ENCODE results near the gene COQ9.

Gene COQ9

DNA sequence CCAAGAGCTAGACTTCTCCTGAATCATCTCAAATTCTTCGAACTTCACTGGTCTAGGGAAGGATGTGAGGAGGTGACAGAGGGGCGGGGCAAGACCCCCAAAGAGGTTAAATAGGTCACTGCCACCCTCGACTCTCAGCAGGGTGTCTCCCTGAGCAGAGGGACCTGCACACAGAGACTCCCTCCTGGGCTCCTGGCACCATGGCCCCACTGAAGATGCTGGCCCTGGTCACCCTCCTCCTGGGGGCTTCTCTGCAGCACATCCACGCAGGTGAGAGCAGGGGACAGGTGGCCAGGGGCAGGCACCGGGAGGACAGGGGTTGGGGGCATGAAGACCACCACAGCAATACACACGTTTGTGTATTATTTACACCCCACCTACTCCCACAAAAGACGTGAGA is 33.5 kb upstream of the COQ9 start:
- no peaks in the 10 kb centered on the region for H3K36me3 ChIP-seq (ENCODE audit: control insufficient read depth in 2 of 2, insufficient read depth in 1 of 2, low read length in 2 of 2)
- POLR2A ChIA-PET = interaction anchor here (0.6 to 1.6 kb wide), 4 partner anchors 33 to 176 kb away, joined by 3 read pairs; partner anchors contain the start of genes CIAPIN1, COQ9 and POLR2C
- H3K9me3 ChIP-seq (ENCODE audit: control insufficient read depth, insufficient read depth, low read depth, low read length) = no peaks in the 10 kb centered on the region
- no peaks in the 10 kb centered on the region for H3K4me1 ChIP-seq (ENCODE audit: control insufficient read depth, insufficient read depth, low read length)
- H3K27ac ChIP-seq (ENCODE audit: extremely low read depth, low read depth, low read length) = no peak overlapping the region
- TF ChIP-seq ZXDB (tag by site-specific recombination; IDR thresholded peaks at IDR 0.05) = no peak
- TF ChIP-seq ZNF280C (tag by site-specific recombination; IDR thresholded peaks at IDR 0.05) = no peak
- TF ChIP-seq ZNF561 (tag by site-specific recombination; IDR thresholded peaks at IDR 0.05; ENCODE audit: borderline replicate concordance) = no peak
- no peak for TF ChIP-seq GLI4 (tag by site-specific recombination; IDR thresholded peaks at IDR 0.05)
- TF ChIP-seq ZNF155 (tag by site-specific recombination; IDR thresholded peaks at IDR 0.05) = no peak
- TF ChIP-seq, protein P1, sequence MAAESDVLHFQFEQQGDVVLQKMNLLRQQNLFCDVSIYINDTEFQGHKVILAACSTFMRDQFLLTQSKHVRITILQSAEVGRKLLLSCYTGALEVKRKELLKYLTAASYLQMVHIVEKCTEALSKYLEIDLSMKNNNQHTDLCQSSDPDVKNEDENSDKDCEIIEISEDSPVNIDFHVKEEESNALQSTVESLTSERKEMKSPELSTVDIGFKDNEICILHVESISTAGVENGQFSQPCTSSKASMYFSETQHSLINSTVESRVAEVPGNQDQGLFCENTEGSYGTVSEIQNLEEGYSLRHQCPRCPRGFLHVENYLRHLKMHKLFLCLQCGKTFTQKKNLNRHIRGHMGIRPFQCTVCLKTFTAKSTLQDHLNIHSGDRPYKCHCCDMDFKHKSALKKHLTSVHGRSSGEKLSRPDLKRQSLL (tag by site-specific recombination; IDR thresholded peaks at IDR 0.05) = no peak
- no peak for TF ChIP-seq ZNF19 (tag by site-specific recombination; IDR thresholded peaks at IDR 0.05; ENCODE audit: low read depth)
- TF ChIP-seq ZNF677 (tag by site-specific recombination; IDR thresholded peaks at IDR 0.05) = no peak
- no peak for TF ChIP-seq ATF2 (tag by site-specific recombination; IDR thresholded peaks at IDR 0.05; ENCODE audit: low read depth)
- TF ChIP-seq ZNF391 (tag by site-specific recombination; IDR thresholded peaks at IDR 0.05; ENCODE audit: borderline replicate concordance, low read depth) = no peak
- TF ChIP-seq ZNF558 (tag by site-specific recombination; IDR thresholded peaks at IDR 0.05) = no peak
- no peak for TF ChIP-seq ZNF133 (tag by site-specific recombination; IDR thresholded peaks at IDR 0.05)
- TF ChIP-seq ZSCAN18 (tag by site-specific recombination; IDR thresholded peaks at IDR 0.05) = no peak
- TF ChIP-seq KLF8 (tag by site-specific recombination; IDR thresholded peaks at IDR 0.05) = no peak
- CTCF ChIA-PET = interaction anchor here (0.9 to 3.2 kb wide), 4 partner anchors 8 to 115 kb away, joined by 4 to 23 read pairs (median 5); no protein-coding TSS in a partner anchor
- H3K4me3 ChIP-seq (ENCODE audit: low read depth, low read length) = no peak overlapping the region

GRCh38 chr16:57416084-57416483 is 31.2 kb upstream of the COQ9 start:
- POLR2A ChIA-PET = interaction anchor here (1.0 to 1.3 kb wide), 2 partner anchors 31 to 116 kb away, joined by 4 to 7 read pairs; partner anchors contain the start of genes CIAPIN1 and COQ9
- no peak overlapping the region for H3K4me3 ChIP-seq (ENCODE audit: low read depth, low read length)
- no peak overlapping the region for H3K27ac ChIP-seq (ENCODE audit: extremely low read depth, low read depth, low read length)
- CTCF ChIA-PET = interaction anchor here (0.5 to 11.5 kb wide), 19 partner anchors 10 to 332 kb away, joined by 3 to 290 read pairs (median 5); partner anchors contain the start of genes CCL17 and CX3CL1
- H3K36me3 ChIP-seq (ENCODE audit: control insufficient read depth in 2 of 2, insufficient read depth in 1 of 2, low read length in 2 of 2) = no peaks in the 10 kb centered on the region
- H3K4me1 ChIP-seq (ENCODE audit: control insufficient read depth, insufficient read depth, low read length) = no peaks in the 10 kb centered on the region
- no peaks in the 10 kb centered on the region for H3K9me3 ChIP-seq (ENCODE audit: control insufficient read depth, insufficient read depth, low read depth, low read length)
- TF ChIP-seq ZBTB17 (tag by site-specific recombination; IDR thresholded peaks at IDR 0.05) (no peak), SCRT2 (tag by site-specific recombination; IDR thresholded peaks at IDR 0.05) (no peak), WT1 (tag by site-specific recombination; IDR thresholded peaks at IDR 0.05) (no peak), ZFHX2 (tag by site-specific recombination; conservative IDR thresholded peaks at IDR 0.05) (no peak), BCL11B (tag by site-specific recombination; IDR thresholded peaks at IDR 0.05; ENCODE audit: low read depth) (no peak), ZNF366 (tag by site-specific recombination; conservative IDR thresholded peaks at IDR 0.05) (no peak), GLIS1 (tag by site-specific recombination; IDR thresholded peaks at IDR 0.05) (no peak), ZNF24 (tag by site-specific recombination; IDR thresholded peaks at IDR 0.05) (no peak), ZNF561 (tag by site-specific recombination; IDR thresholded peaks at IDR 0.05; ENCODE audit: borderline replicate concordance) (no peak), ZNF624 (tag by site-specific recombination; IDR thresholded peaks at IDR 0.05) (no peak), ZBTB48 (tag by site-specific recombination; IDR thresholded peaks at IDR 0.05) (no peak)
- TF ChIP-seq, protein P2, sequence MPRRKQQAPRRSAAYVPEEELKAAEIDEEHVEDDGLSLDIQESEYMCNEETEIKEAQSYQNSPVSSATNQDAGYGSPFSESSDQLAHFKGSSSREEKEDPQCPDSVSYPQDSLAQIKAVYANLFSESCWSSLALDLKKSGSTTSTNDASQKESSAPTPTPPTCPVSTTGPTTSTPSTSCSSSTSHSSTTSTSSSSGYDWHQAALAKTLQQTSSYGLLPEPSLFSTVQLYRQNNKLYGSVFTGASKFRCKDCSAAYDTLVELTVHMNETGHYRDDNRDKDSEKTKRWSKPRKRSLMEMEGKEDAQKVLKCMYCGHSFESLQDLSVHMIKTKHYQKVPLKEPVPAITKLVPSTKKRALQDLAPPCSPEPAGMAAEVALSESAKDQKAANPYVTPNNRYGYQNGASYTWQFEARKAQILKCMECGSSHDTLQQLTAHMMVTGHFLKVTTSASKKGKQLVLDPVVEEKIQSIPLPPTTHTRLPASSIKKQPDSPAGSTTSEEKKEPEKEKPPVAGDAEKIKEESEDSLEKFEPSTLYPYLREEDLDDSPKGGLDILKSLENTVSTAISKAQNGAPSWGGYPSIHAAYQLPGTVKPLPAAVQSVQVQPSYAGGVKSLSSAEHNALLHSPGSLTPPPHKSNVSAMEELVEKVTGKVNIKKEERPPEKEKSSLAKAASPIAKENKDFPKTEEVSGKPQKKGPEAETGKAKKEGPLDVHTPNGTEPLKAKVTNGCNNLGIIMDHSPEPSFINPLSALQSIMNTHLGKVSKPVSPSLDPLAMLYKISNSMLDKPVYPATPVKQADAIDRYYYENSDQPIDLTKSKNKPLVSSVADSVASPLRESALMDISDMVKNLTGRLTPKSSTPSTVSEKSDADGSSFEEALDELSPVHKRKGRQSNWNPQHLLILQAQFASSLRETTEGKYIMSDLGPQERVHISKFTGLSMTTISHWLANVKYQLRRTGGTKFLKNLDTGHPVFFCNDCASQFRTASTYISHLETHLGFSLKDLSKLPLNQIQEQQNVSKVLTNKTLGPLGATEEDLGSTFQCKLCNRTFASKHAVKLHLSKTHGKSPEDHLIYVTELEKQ (tag by site-specific recombination; IDR thresholded peaks at IDR 0.05; ENCODE audit: borderline replicate concordance) = no peak
